GM12875 (cell line): ENCODE data around the gene PRKCB.
"Not testable (repeated sequence)": the region's sequence is repeated elsewhere in the genome, so short reads cannot be mapped to it uniquely, and the experiment has no call there.

ENCODE experiments used
- H3K4me3 ChIP-seq: one replicate; pipeline ENCODE4 v1.5.1; 2011; ENCODE audit warnings: low read depth, low read length, control low read depth
- TF ChIP-seq, protein P1 (sequence below): IDR thresholded peaks from 2 replicates; pipeline ENCODE4 v1.5.1; 2011; ENCODE audit warnings: low read depth, mild to moderate bottlenecking, control low read depth, inconsistent platforms, low read length, moderate library complexity, borderline replicate concordance; ENCODE audit not compliant: insufficient read depth

PRKCB gene

DNA sequence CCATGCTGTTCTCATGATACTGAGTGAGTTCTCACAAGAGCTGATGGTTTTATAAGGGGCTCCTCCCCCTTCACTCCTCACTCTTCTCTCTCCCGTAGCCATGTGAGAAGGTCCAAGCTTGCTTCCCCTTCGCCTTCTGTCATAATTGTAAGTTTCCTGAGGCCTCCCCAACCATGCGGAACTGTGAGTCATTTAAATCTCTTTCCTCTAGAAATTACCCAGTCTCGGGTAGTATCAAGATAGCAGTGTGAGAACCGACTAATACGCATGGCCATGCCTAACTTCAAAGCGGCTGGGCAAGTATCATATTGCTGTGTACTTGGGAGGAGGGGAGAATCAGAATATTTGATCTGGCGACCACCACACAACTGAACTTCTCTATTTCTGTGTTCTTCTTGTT lies 88.3 kb downstream of the PRKCB start:
- TF ChIP-seq, protein P1, sequence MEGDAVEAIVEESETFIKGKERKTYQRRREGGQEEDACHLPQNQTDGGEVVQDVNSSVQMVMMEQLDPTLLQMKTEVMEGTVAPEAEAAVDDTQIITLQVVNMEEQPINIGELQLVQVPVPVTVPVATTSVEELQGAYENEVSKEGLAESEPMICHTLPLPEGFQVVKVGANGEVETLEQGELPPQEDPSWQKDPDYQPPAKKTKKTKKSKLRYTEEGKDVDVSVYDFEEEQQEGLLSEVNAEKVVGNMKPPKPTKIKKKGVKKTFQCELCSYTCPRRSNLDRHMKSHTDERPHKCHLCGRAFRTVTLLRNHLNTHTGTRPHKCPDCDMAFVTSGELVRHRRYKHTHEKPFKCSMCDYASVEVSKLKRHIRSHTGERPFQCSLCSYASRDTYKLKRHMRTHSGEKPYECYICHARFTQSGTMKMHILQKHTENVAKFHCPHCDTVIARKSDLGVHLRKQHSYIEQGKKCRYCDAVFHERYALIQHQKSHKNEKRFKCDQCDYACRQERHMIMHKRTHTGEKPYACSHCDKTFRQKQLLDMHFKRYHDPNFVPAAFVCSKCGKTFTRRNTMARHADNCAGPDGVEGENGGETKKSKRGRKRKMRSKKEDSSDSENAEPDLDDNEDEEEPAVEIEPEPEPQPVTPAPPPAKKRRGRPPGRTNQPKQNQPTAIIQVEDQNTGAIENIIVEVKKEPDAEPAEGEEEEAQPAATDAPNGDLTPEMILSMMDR = no peak
- no peak overlapping the region for H3K4me3 ChIP-seq

DNA sequence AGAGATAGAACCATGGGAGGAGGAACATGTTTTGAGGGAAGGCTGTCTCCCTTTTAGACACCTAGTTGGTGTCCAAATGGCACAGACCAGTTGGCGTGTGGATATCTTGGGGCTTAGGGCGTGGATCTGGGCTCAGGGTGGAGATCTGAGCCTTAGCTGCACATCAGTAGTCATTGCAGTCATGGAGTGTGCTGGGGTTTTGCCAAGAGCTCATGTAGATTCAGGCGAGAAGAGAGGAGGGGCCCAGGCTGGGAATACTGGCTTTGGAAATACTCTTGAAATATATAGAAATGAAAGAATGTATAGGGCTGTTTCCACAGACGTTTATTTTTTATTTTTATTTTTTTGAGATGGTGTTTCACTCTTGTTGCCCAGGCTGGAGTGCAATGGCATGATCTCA lies 92.0 kb downstream of the PRKCB start:
- TF ChIP-seq, protein P1 = no peak
- H3K4me3 ChIP-seq = no peak overlapping the region

DNA sequence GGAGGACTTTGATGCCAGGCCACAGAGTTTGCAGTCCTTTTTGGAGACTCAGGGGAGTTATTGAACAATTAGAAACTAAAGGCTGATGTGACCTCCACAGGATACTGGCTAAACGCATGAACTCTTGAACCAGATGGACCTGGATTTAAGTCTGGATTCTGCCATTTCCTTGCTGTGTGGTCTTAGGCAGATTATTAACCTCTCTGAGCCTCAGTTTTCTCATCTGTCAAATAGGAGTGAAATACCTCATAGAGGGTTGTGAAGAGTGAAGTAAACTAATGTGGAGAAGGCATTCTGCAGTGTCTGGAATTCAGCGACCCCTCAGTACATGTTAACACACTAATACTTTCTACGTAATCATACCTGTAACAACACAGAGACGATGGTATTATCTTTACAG lies 93.5 kb downstream of the PRKCB start:
- TF ChIP-seq, protein P1 = no peak
- no peak overlapping the region for H3K4me3 ChIP-seq

DNA sequence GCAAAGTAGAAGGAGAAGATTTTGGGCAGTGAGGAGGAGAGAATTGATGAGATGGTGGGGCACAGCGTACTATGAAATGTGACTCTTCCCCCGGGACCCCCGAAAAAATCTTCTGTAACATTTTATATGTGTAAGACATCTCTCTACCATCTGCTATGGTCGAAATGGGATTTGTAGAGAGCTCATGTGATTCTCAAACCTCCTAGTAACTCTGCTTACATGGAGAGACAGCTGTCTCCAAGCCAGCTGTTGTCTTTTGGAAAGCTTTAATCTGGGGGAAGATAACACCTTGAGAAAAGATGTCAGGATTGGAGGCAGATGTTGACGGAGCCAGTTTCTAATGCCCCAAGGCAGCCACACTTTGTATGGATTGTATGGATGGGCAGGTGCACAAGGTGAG lies 94.1 kb downstream of the PRKCB start:
- H3K4me3 ChIP-seq = no peak overlapping the region
- TF ChIP-seq, protein P1 = no peak

DNA sequence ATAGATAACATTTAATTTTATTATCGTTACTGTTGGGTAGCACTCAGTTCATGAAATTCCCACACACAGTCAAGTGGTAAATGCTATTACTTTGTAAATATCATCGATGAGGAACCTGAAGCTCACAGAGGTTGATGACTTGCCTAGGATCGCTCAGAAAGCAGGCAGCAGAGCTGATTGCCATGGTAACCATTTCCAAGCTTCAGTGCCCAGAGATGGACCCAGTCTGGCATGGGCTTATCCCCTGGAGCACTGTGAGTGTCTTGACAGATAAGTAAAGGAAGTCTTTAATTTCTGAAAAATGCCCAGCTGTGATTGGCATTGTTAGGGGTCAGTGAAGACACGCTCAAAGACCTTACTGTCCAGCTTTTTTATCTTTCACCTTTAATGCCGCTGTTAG lies 95.0 kb downstream of the PRKCB start:
- no peak overlapping the region for H3K4me3 ChIP-seq
- TF ChIP-seq, protein P1 = no peak

DNA sequence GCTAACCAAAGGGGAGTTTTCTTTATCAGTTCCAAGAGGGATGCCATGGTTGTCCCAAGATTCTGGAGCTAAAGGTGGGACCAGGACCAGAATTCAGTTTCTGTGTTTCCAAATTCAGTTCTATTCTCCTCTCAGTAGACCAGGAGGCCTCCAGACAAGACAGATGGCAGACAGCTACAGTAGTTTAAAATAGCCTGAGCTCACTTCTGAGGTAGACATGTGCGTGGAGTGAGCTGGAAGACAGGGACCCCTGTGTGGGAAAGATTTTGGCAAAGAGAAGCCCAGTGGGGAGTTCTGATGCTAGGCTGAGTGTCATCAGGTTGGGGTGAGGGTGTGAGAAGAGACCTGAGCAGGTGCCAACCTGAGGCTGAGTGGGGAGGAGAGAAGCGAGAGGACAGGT lies 95.4 kb downstream of the PRKCB start:
- TF ChIP-seq, protein P1 = no peak

DNA sequence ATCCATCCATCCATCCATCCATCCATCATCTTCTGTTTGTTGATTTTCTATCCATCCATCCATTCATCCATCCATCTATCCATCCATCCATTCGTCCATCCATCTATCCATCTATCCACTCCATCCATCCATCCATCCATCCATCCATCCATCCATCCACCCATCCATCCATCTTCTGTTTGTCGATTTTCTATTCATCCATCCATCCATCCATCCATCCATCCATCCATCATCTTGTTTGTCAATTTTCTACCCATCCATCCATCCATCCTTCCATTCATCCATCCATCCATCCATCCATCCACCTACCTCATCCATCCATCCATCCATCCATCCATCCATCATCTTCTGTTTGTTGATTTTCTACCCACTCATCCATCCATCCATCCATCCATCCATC lies 97.9 kb downstream of the PRKCB start:
- H3K4me3 ChIP-seq = not testable (repeated sequence)

More for the DNA sequence above, 95.4 kb downstream of the PRKCB start:
- H3K4me3 ChIP-seq = no peak overlapping the region
